Measurements from ENCODE around the gene B2M.

- TF ChIP-seq CTCF (IDR thresholded peaks at IDR 0.05) (peak; percentile 38), EZH2phosphoT487 (IDR thresholded peaks at IDR 0.05) (no peak), EZH2 (IDR thresholded peaks at IDR 0.05) (no peak)
Observed at GRCh38 chr15:44713006-44713966, 2.0 kb downstream of the B2M start.
